Fibroblast of upper back skin (primary cell): ENCODE measurements around the gene SIM2.
A peak's percentile ranks its signal among the peaks of the same experiment; 100 is the strongest.

Experiments
- DNase-seq: peaks from one replicate; pipeline ENCODE4 v3.0.0-alpha.2; 2013

SIM2 gene

GRCh38 chr21:36689324-36689723 is 9.6 kb upstream of the SIM2 start:
- no peak for DNase-seq

GRCh38 chr21:36690628-36691554 is 8.0 kb upstream of the SIM2 start:
- DNase-seq: peak; percentile 23

- DNase-seq: no peak
These were observed 7.3 kb upstream of the SIM2 start for GRCh38 chr21:36691555-36692041.

- DNase-seq: no peak
These were observed 6.6 kb upstream of the SIM2 start for GRCh38 chr21:36692114-36692834.

- no peak for DNase-seq
These were observed 6.0 kb upstream of the SIM2 start for GRCh38 chr21:36692835-36693488.

- DNase-seq: no peak
These were observed 5.4 kb upstream of the SIM2 start for GRCh38 chr21:36693489-36694030.

- peak; percentile 12 for DNase-seq
These were observed 4.8 kb upstream of the SIM2 start for GRCh38 chr21:36694031-36694515.

GRCh38 chr21:36694593-36695282 is 4.2 kb upstream of the SIM2 start:
- DNase-seq: no peak

GRCh38 chr21:36695283-36695634 is 3.7 kb upstream of the SIM2 start:
- no peak for DNase-seq

- DNase-seq: no peak
These were observed 3.1 kb upstream of the SIM2 start for GRCh38 chr21:36695671-36696389.

GRCh38 chr21:36696390-36697059 is 2.4 kb upstream of the SIM2 start:
- DNase-seq: no peak

GRCh38 chr21:36697060-36697850 is 1.7 kb upstream of the SIM2 start:
- no peak for DNase-seq

GRCh38 chr21:36697851-36698384 is 997 bp upstream of the SIM2 start:
- DNase-seq: no peak

GRCh38 chr21:36698385-36698980 is 432 bp upstream of the SIM2 start:
- no peak for DNase-seq

GRCh38 chr21:36699546-36700294 is 805 bp downstream of the SIM2 start:
- DNase-seq: no peak

- no peak for DNase-seq
These were observed 1.5 kb downstream of the SIM2 start for GRCh38 chr21:36700295-36700970.

- DNase-seq: no peak
These were observed 2.2 kb downstream of the SIM2 start for GRCh38 chr21:36700971-36701755.
